Body of pancreas (tissue), 4 donors: ENCODE results near the gene VPS45.
A peak's percentile ranks its signal among the peaks of the same experiment; 100 is the strongest.

Experiments
- CTCF ChIP-seq, 7 experiments: fragments of 450-650 bp in 4 of 7; fragments of 200-600 bp in 3 of 7; sonication (generic) in 3 of 7; IDR thresholded peaks; one replicate each; pipeline ENCODE4 v1.5.1; 2016 to 2019; ENCODE audit warnings: antibody characterized with exemption in 7 of 7
- POLR2A ChIP-seq, 3 donors: fragments of 450-650 bp; IDR thresholded peaks; one replicate each; pipeline ENCODE4 v1.6.1; 2016; ENCODE audit warnings: antibody characterized with exemption in 3 of 3, mild to moderate bottlenecking in 2 of 3

GRCh38 chr1:150159550-150159949, 92.0 kb downstream of the VPS45 start:
- TF ChIP-seq CTCF (IDR thresholded peaks at IDR 0.05): no peak
- peak in 1 of 3 donors; percentile 35 for TF ChIP-seq POLR2A (IDR thresholded peaks at IDR 0.05)
